Activated naive CD8-positive, alpha-beta T cell treated with anti-CD3 and anti-CD28 coated beads for 36 hours (primary cell): Measurements from ENCODE around the gene METTL15. TPM values are rescaled to one million over a fixed set of nuclear protein-coding genes. Genes with fewer than 3 reads are reported as not detected.
"Not testable (repeated sequence)": the region's sequence is repeated elsewhere in the genome, so short reads cannot be mapped to it uniquely, and the experiment has no call there.

Experiments used
- DNase-seq: peaks from one replicate; pipeline ENCODE4 v3.0.0; 2021
- H3K27ac Mint-ChIP-seq: one replicate; pipeline ENCODE4 v1.8.0; 2022; ENCODE audit warnings: mild to moderate bottlenecking, moderate library complexity, mixed read lengths
- H3K27me3 Mint-ChIP-seq: one replicate; pipeline ENCODE4 v1.8.0; 2022; ENCODE audit warnings: mild to moderate bottlenecking, mixed read lengths
- H3K36me3 Mint-ChIP-seq: one replicate; pipeline ENCODE4 v1.8.0; 2021; ENCODE audit warnings: mild to moderate bottlenecking, mixed read lengths
- H3K4me1 Mint-ChIP-seq: one replicate; pipeline ENCODE4 v1.8.0; 2021; ENCODE audit warnings: mixed read lengths
- H3K4me3 Mint-ChIP-seq: one replicate; pipeline ENCODE4 v1.8.0; 2022; ENCODE audit warnings: mild to moderate bottlenecking, moderate library complexity, mixed read lengths
- H3K9me3 Mint-ChIP-seq: one replicate; pipeline ENCODE4 v1.8.0; 2022; ENCODE audit warnings: mixed read lengths
- total RNA-seq, 2 experiments: library from RNA; stranded (reverse); gene quantifications; one replicate each; pipeline ENCODE4 v1.2.3, GENCODE V29; 2021

Gene METTL15
- total RNA-seq, 2 experiments from 2014 or later = 17.2 TPM

GRCh38 chr11:28268925-28269324, 160.7 kb downstream of the METTL15 start:
- no peak overlapping the region for H3K27ac Mint-ChIP-seq
- no peaks in the 10 kb centered on the region for H3K27me3 Mint-ChIP-seq
- peaks cover 45% of the 10 kb centered on the region for H3K36me3 Mint-ChIP-seq
- H3K4me3 Mint-ChIP-seq = no peak overlapping the region
- H3K9me3 Mint-ChIP-seq = peaks cover 21% of the 10 kb centered on the region
- no peaks in the 10 kb centered on the region for H3K4me1 Mint-ChIP-seq
- no peak for DNase-seq

DNA sequence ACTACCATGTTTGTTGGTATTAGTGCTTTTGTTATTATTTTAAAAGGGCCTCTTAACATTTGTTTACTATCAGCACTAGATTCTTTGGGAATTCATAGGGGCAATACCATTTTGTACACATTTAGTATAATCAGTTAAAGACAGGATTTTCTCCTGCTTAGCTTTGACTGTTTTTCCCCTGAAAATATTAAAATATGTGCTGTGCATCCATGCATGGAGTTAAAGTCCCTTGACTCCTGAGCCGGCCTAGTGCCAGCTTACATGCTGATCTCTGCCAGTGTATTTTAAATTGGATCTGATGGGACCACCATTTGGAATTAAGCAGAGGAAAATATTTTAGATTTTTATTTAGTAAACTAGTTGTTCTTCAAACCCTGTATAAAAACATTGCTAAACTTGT, 161.4 kb downstream of the METTL15 start:
- no peak overlapping the region for H3K27ac Mint-ChIP-seq
- H3K4me1 Mint-ChIP-seq = no peaks in the 10 kb centered on the region
- H3K9me3 Mint-ChIP-seq = peaks cover 21% of the 10 kb centered on the region
- no peaks in the 10 kb centered on the region for H3K27me3 Mint-ChIP-seq
- no peak overlapping the region for H3K4me3 Mint-ChIP-seq
- peaks cover 41% of the 10 kb centered on the region for H3K36me3 Mint-ChIP-seq
- no peak for DNase-seq

- H3K4me1 Mint-ChIP-seq, H3K27ac Mint-ChIP-seq, DNase-seq, H3K27me3 Mint-ChIP-seq, H3K4me3 Mint-ChIP-seq: not testable (repeated sequence)
- H3K9me3 Mint-ChIP-seq = peaks cover 12% of the 10 kb centered on the region
- peaks cover 25% of the 10 kb centered on the region for H3K36me3 Mint-ChIP-seq
Observed at GRCh38 chr11:28272247-28272646, 164.1 kb downstream of the METTL15 start.

DNA sequence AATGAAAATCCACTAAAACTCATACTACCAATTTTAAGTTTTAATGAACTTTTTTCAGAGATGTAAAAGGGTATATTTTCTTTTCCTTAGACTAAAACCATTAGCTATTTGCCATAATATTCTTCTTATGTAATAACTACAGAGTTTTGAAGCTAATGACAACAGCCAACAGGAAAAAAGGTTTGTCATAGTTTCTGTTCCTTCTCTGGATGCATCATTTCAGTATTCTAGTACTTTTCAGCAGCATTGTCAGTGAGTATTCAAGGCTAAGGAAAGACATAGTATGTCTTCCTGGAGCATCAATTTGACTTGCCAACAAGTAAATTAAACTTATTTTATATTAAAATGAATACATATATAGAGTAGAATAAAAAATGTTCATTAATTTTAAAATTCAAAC, 166.0 kb downstream of the METTL15 start:
- Mint-ChIP-seq H3K4me1 (no peaks in the 10 kb centered on the region), H3K36me3 (peaks cover 25% of the 10 kb centered on the region), H3K9me3 (peaks cover 12% of the 10 kb centered on the region), H3K4me3 (no peak overlapping the region), H3K27ac (no peak overlapping the region), H3K27me3 (no peaks in the 10 kb centered on the region)
- DNase-seq = no peak

GRCh38 chr11:28284196-28284595, 176.0 kb downstream of the METTL15 start:
- no peaks in the 10 kb centered on the region for H3K4me1 Mint-ChIP-seq
- H3K4me3 Mint-ChIP-seq = no peak overlapping the region
- H3K36me3 Mint-ChIP-seq = peaks cover 23% of the 10 kb centered on the region
- no peaks in the 10 kb centered on the region for H3K27me3 Mint-ChIP-seq
- DNase-seq = no peak
- peaks cover 6% of the 10 kb centered on the region for H3K9me3 Mint-ChIP-seq
- no peak overlapping the region for H3K27ac Mint-ChIP-seq

DNA sequence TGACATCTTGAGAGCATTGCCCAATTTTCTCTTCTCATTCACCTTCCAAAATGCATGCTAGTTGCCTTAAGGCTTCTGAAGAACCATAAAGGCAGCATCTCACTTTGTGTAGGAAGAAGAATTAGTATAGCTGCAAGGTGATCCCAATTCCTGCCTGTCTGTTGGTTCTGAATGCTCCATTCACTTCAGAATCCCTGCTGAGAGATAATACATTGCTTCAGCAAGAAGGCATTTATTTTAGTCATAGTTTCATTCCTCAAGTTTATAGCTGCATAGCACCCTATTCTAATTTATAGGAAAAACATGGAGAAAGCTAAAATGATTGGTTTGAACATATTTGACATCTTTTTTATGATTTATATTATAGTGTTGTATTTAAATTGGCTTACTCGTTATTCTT, 181.3 kb downstream of the METTL15 start:
- Mint-ChIP-seq H3K27ac (no peak overlapping the region), H3K4me3 (no peak overlapping the region), H3K36me3 (peaks cover 21% of the 10 kb centered on the region), H3K27me3 (no peaks in the 10 kb centered on the region), H3K4me1 (no peaks in the 10 kb centered on the region), H3K9me3 (peaks cover 2% of the 10 kb centered on the region)
- DNase-seq = no peak

DNA sequence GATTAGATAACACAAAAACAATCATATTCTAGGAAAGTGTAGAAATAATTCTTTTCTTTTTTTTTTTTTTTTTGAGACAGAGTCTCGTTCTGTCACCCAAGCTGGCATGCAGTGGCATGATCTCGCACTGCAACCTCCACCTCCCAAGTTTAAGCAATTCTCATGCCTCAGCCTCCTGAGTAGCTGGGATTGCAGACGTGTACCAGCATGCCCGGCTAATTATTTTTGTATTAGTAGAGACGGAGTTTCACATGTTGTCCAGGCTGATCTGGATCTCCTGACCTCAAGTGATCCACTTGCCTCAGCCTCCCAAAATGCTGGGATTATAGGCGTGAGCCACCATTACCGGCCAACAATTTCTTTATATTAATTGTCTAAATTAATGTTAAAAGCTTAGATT, 182.8 kb downstream of the METTL15 start:
- not testable (repeated sequence) for H3K27ac Mint-ChIP-seq, H3K27me3 Mint-ChIP-seq, H3K4me3 Mint-ChIP-seq, H3K9me3 Mint-ChIP-seq, H3K4me1 Mint-ChIP-seq, DNase-seq
- peaks cover 18% of the 10 kb centered on the region for H3K36me3 Mint-ChIP-seq

DNA sequence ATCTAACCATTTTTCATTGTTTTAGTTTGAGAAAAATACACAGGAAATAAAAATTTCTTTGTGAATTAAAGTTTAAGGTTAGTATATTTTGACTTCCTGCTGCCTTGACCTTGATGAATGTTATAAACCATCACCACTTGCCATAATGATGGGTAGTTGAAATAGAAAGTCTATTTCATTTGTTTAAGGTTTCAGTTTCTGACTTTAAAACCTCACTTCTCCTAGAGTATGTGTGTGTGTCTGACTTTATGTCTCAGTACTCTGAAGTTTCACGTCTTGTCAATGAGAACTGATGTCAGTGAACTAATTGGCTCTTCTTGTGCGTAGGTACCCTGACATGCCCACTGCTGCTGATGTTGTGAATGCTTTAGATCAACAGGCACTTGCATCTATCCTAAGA, 188.2 kb downstream of the METTL15 start:
- Mint-ChIP-seq H3K36me3 (peaks cover 27% of the 10 kb centered on the region), H3K9me3 (peaks cover 2% of the 10 kb centered on the region), H3K27me3 (no peaks in the 10 kb centered on the region), H3K4me1 (no peaks in the 10 kb centered on the region), H3K4me3 (no peak overlapping the region), H3K27ac (no peak overlapping the region)
- no peak for DNase-seq

DNA sequence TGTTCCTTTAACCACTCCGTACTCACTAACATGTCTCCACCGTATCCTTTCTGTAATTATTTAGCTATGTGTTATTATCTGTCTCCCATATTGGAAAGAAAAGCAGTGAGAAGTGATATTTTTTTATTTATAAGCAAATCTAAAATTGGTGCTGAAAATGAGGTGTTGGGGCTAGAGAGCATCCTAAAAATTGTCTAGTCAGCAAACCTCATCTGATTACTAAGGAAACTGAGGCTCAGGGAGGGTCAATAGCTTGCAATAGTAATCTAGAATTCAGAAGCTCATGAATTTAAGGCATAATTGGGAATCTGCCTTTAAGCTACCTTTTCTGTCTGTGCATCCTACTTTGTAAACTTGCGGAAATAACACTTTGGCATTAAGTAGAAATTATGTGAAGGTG, 190.0 kb downstream of the METTL15 start:
- DNase-seq = no peak
- Mint-ChIP-seq H3K4me1 (no peaks in the 10 kb centered on the region), H3K27ac (no peak overlapping the region), H3K36me3 (peaks cover 28% of the 10 kb centered on the region), H3K4me3 (no peak overlapping the region), H3K27me3 (no peaks in the 10 kb centered on the region), H3K9me3 (no peaks in the 10 kb centered on the region)

- H3K27me3 Mint-ChIP-seq = no peaks in the 10 kb centered on the region
- H3K36me3 Mint-ChIP-seq = peaks cover 31% of the 10 kb centered on the region
Observed at GRCh38 chr11:28303477-28304191, 195.4 kb downstream of the METTL15 start.

DNA sequence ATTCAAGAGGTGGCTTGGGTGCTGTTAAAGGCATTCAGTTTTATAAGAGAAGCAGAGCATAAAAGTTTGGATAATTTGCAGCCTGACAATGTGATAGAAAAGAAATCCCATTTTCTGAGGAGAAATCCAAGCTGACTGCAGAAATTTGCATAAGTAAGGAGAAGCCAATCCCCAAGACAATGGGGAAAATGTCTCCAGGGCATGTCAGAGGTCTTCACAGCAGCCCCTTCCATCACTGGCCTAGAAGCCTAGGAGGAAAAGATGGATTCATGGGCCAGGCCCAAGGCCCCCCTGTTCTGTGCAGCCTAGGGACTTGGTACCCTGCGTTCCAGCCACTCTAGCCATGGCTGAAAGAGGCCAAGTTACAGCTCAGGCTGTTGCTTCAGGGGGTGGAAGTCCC, 207.3 kb downstream of the METTL15 start:
- no peak for DNase-seq
- Mint-ChIP-seq H3K36me3 (peaks cover 33% of the 10 kb centered on the region), H3K4me1 (no peaks in the 10 kb centered on the region), H3K27ac (no peak overlapping the region), H3K9me3 (peaks cover 2% of the 10 kb centered on the region), H3K27me3 (no peaks in the 10 kb centered on the region), H3K4me3 (no peak overlapping the region)

More at GRCh38 chr11:28303477-28304191, 195.4 kb downstream of the METTL15 start:
- no peak overlapping the region for H3K4me3 Mint-ChIP-seq
- H3K4me1 Mint-ChIP-seq = no peaks in the 10 kb centered on the region
- H3K27ac Mint-ChIP-seq = no peak overlapping the region
- DNase-seq = no peak
- no peaks in the 10 kb centered on the region for H3K9me3 Mint-ChIP-seq

DNA sequence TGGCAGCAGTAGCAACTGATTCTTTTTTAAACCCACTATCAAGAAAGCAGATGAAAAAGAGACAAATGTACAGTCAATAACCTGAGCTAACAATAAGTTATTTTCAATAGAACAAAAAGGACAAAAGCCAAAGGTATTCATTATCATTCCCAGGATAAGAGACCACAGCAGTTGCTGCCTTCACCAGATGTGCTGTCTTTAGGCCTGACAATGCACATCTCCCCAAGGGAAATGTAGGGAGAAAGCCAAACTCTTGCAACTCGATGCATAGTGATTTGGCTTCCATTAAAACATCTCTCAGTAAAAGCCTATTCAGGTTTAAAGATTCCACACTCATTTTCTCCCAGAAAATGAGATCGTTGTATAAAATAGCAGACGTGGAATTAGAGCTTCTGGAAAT, 210.7 kb downstream of the METTL15 start:
- peaks cover 28% of the 10 kb centered on the region for H3K36me3 Mint-ChIP-seq
- no peaks in the 10 kb centered on the region for H3K27me3 Mint-ChIP-seq
- H3K9me3 Mint-ChIP-seq = no peaks in the 10 kb centered on the region
- H3K4me1 Mint-ChIP-seq = no peaks in the 10 kb centered on the region
- no peak overlapping the region for H3K27ac Mint-ChIP-seq
- H3K4me3 Mint-ChIP-seq = no peak overlapping the region
- DNase-seq = no peak

GRCh38 chr11:28323621-28324020, 215.4 kb downstream of the METTL15 start:
- H3K27me3 Mint-ChIP-seq = no peaks in the 10 kb centered on the region
- H3K27ac Mint-ChIP-seq = no peak overlapping the region
- no peak for DNase-seq
- H3K36me3 Mint-ChIP-seq = peaks cover 24% of the 10 kb centered on the region
- H3K4me1 Mint-ChIP-seq = no peaks in the 10 kb centered on the region
- peaks cover 2% of the 10 kb centered on the region for H3K9me3 Mint-ChIP-seq
- no peak overlapping the region for H3K4me3 Mint-ChIP-seq

DNA sequence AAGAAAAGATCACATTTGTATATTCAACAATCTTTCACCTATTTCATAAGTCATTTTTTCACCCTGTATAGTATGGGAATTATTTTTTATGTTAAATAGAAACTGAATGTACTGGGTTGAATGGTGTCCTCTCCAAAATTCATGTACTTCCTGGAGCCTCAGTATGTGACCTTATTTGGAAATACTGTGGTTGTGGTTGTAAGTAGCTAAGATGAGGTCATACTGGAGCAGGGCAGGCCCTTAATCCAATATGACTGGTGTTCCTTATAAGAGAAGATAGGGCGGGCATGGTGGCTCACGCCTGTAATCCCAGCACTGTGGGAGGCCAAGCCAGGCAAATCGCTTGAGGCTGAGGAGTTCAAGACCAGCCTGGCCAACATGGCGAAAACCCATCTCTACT, 224.2 kb downstream of the METTL15 start:
- not testable (repeated sequence) for H3K27me3 Mint-ChIP-seq, H3K4me1 Mint-ChIP-seq, H3K4me3 Mint-ChIP-seq, H3K9me3 Mint-ChIP-seq, H3K27ac Mint-ChIP-seq, DNase-seq
- H3K36me3 Mint-ChIP-seq = peaks cover 18% of the 10 kb centered on the region

DNA sequence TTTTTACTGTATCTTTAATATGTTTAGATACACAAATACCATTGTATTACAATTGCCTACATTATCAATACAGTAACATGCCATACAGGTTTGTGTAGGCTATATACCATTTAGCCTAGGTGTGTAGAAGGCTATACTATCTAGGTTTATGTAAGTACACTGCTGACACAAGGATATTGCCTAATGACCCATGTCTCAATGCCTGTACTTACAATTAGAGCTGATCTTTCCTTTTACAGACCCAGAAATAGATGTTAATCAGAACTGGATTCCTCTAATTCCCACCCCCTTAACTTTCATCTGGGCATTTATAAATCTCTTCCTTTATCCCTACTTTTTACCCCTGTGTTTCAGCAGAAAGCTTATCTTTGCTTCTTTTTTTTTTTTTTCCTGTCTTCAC, 229.5 kb downstream of the METTL15 start:
- no peak for DNase-seq
- H3K27me3 Mint-ChIP-seq = no peaks in the 10 kb centered on the region

DNA sequence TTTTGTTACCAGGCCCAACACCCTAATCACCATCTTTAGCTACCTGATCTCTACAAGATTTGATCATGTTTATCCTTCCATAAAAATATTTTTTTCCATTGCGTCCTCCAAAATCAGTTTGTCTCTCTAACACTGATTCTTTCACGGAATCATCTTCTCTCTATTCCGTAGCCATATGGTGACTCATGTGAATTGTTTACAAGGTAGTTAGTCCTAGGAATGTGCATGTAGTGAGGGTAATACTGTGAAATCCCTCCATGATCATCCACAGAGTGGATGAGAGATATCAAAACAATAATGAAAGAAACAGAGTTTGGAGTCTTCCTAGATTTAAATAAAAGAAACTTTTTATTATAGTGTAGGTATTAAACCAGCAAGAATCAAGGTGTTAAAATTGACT, 230.2 kb downstream of the METTL15 start:
- Mint-ChIP-seq H3K4me1 (no peaks in the 10 kb centered on the region), H3K36me3 (peaks cover 11% of the 10 kb centered on the region), H3K9me3 (peaks cover 31% of the 10 kb centered on the region), H3K4me3 (no peak overlapping the region), H3K27ac (no peak overlapping the region), H3K27me3 (no peaks in the 10 kb centered on the region)
- DNase-seq = no peak

More for the DNA sequence above, 229.5 kb downstream of the METTL15 start:
- H3K36me3 Mint-ChIP-seq = peaks cover 11% of the 10 kb centered on the region
- H3K27ac Mint-ChIP-seq = no peak overlapping the region
- H3K9me3 Mint-ChIP-seq = peaks cover 31% of the 10 kb centered on the region
- no peaks in the 10 kb centered on the region for H3K4me1 Mint-ChIP-seq
- H3K4me3 Mint-ChIP-seq = no peak overlapping the region
